H9 (cell line): Measurements from ENCODE around the gene GPC1. TPM values are rescaled to one million over a fixed set of nuclear protein-coding genes. Genes with fewer than 3 reads are reported as not detected.

Experiments used
- DNase-seq: peaks from one replicate; pipeline ENCODE4 v3.0.0-alpha.2; 2017
- H2AFZ ChIP-seq: one replicate; pipeline ENCODE4 v1.6.1; 2013; ENCODE audit warnings: mild to moderate bottlenecking, low read length, control low read depth, moderate library complexity
- H2AK5ac ChIP-seq: 2 replicates; pipeline ENCODE4 v1.6.1; 2013; ENCODE audit warnings: low read length, control low read depth, mixed read lengths; ENCODE audit not compliant: insufficient read length
- H2BK120ac ChIP-seq: one replicate; pipeline ENCODE4 v1.6.1; 2013; ENCODE audit warnings: low read depth, mild to moderate bottlenecking, low read length, control low read depth, inconsistent platforms; ENCODE audit not compliant: poor library complexity, severe bottlenecking
- H2BK12ac ChIP-seq: 2 replicates; pipeline ENCODE4 v1.6.1; 2013; ENCODE audit warnings: low read length, control low read depth, mixed read lengths, low read depth; ENCODE audit not compliant: insufficient read length
- H2BK15ac ChIP-seq: 2 replicates; pipeline ENCODE4 v1.6.1; 2013; ENCODE audit warnings: low read depth, low read length, control low read depth
- H2BK20ac ChIP-seq: one replicate; pipeline ENCODE4 v1.6.1; 2013; ENCODE audit warnings: low read depth, mild to moderate bottlenecking, low read length, control low read depth, inconsistent platforms; ENCODE audit not compliant: poor library complexity, severe bottlenecking
- H2BK5ac ChIP-seq: 2 replicates; pipeline ENCODE4 v1.6.1; 2013; ENCODE audit warnings: low read length, control low read depth, mixed read lengths; ENCODE audit not compliant: insufficient read length
- H3K14ac ChIP-seq: 2 replicates; pipeline ENCODE4 v1.6.1; 2013; ENCODE audit warnings: low read length, control low read depth; ENCODE audit not compliant: insufficient read depth
- H3K18ac ChIP-seq: 2 replicates; pipeline ENCODE4 v1.6.1; 2013; ENCODE audit warnings: low read depth, mild to moderate bottlenecking, mixed read lengths, low read length, control low read depth; ENCODE audit not compliant: insufficient read length
- H3K23ac ChIP-seq: 2 replicates; pipeline ENCODE4 v1.6.1; 2013; ENCODE audit warnings: low read length, control low read depth, mixed read lengths, low read depth; ENCODE audit not compliant: insufficient read length
- H3K23me2 ChIP-seq: 2 replicates; pipeline ENCODE4 v1.6.1; 2013; ENCODE audit warnings: low read depth, mild to moderate bottlenecking, mixed read lengths, low read length, control low read depth; ENCODE audit not compliant: insufficient read length, poor library complexity, severe bottlenecking
- H3K27ac ChIP-seq: 2 replicates; pipeline ENCODE4 v1.5.1; 2013; ENCODE audit warnings: low read length, control low read depth, mixed read lengths, low read depth; ENCODE audit not compliant: insufficient read length
- H3K27me3 ChIP-seq: 2 replicates; pipeline ENCODE4 v1.6.1; 2013; ENCODE audit warnings: low read length, control low read depth, inconsistent platforms; ENCODE audit not compliant: insufficient read depth
- H3K4ac ChIP-seq: 2 replicates; pipeline ENCODE4 v1.6.1; 2013; ENCODE audit warnings: low read depth, mild to moderate bottlenecking, control low read depth, inconsistent platforms, low read length, moderate library complexity
- H3K4me1 ChIP-seq: 2 replicates; pipeline ENCODE4 v1.6.1; 2013; ENCODE audit warnings: low read length, control low read depth, inconsistent platforms; ENCODE audit not compliant: insufficient read depth
- H3K4me2 ChIP-seq: 2 replicates; pipeline ENCODE4 v1.6.1; 2013; ENCODE audit warnings: low read length, control low read depth, mixed read lengths; ENCODE audit not compliant: insufficient read length, insufficient read depth
- H3K56ac ChIP-seq: 2 replicates; pipeline ENCODE4 v1.6.1; 2013; ENCODE audit warnings: low read depth, mild to moderate bottlenecking, mixed read lengths, low read length, control low read depth; ENCODE audit not compliant: insufficient read length
- H3K79me1 ChIP-seq: 2 replicates; pipeline ENCODE4 v1.6.1; 2013; ENCODE audit warnings: low read depth, mild to moderate bottlenecking, moderate library complexity, low read length, control low read depth, inconsistent platforms; ENCODE audit not compliant: insufficient read depth, poor library complexity, severe bottlenecking
- H3K79me2 ChIP-seq: 2 replicates; pipeline ENCODE4 v1.6.1; 2013; ENCODE audit warnings: low read length, control low read depth, inconsistent platforms; ENCODE audit not compliant: insufficient read depth
- H3K9ac ChIP-seq: 2 replicates; pipeline ENCODE4 v1.6.1; 2013; ENCODE audit warnings: low read length, control low read depth, mixed read lengths; ENCODE audit not compliant: insufficient read length; ENCODE audit errors: extremely low read depth
- H3K9me3 ChIP-seq: one replicate; pipeline ENCODE4 v1.6.1; 2013; ENCODE audit warnings: low read depth, low read length, inconsistent platforms; ENCODE audit not compliant: control insufficient read depth
- H3T11ph ChIP-seq: one replicate; pipeline ENCODE4 v1.6.1; 2013; ENCODE audit warnings: mild to moderate bottlenecking, low read length, control low read depth, inconsistent platforms
- H4K20me1 ChIP-seq: one replicate; pipeline ENCODE4 v1.6.1; 2013; ENCODE audit not compliant: control insufficient read depth, insufficient read length, insufficient read depth
- H4K5ac ChIP-seq: 2 replicates; pipeline ENCODE4 v1.6.1; 2013; ENCODE audit warnings: low read depth, mild to moderate bottlenecking, mixed read lengths, low read length, control low read depth; ENCODE audit not compliant: insufficient read length
- H4K8ac ChIP-seq: replicated peaks from 2 replicates; pipeline ENCODE4 v1.6.1; 2013; ENCODE audit warnings: low read length, control low read depth, mixed read lengths, low read depth; ENCODE audit not compliant: insufficient read length
- H4K91ac ChIP-seq: 2 replicates; pipeline ENCODE4 v1.6.1; 2013; ENCODE audit warnings: low read depth, mild to moderate bottlenecking, moderate library complexity, mixed read lengths, low read length, control low read depth; ENCODE audit not compliant: insufficient read length
- H3K27ac Mint-ChIP-seq, 3 experiments: 2 replicates in 2 of 3; 3 replicates in 1 of 3; pipeline ENCODE4 v1.8.0; 2020 to 2021; ENCODE audit warnings: mixed read lengths in 3 of 3, mild to moderate bottlenecking in 1 of 3, moderate library complexity in 1 of 3
- H3K27me3 Mint-ChIP-seq: 2 replicates; pipeline ENCODE4 v1.8.0; 2021; ENCODE audit warnings: low read depth, mild to moderate bottlenecking, moderate library complexity, mixed read lengths
- H3K36me3 Mint-ChIP-seq, 3 experiments: 2 replicates in 2 of 3; 3 replicates in 1 of 3; pipeline ENCODE4 v1.8.0; 2020 to 2021; ENCODE audit warnings: low read depth in 3 of 3, mixed read lengths in 3 of 3; ENCODE audit not compliant: insufficient read depth in 1 of 3
- H3K4me1 Mint-ChIP-seq, 2 experiments: 2 replicates each; pipeline ENCODE4 v1.8.0; 2020; ENCODE audit warnings: mixed read lengths in 2 of 2
- H3K4me3 Mint-ChIP-seq, 2 experiments: 2 replicates in 1 of 2; 3 replicates in 1 of 2; pipeline ENCODE4 v1.8.0; 2020 to 2021; ENCODE audit warnings: mild to moderate bottlenecking in 2 of 2, mixed read lengths in 2 of 2, moderate library complexity in 1 of 2
- H3K9me3 Mint-ChIP-seq, 2 experiments: 2 replicates in 1 of 2; 3 replicates in 1 of 2; pipeline ENCODE4 v1.8.0; 2020; ENCODE audit warnings: mild to moderate bottlenecking in 2 of 2, mixed read lengths in 2 of 2, moderate library complexity in 1 of 2
- WGBS: extraction: QIAGEN DNeasy Blood & Tissue Kit; methylation state at CpG from one replicate; pipeline ENCODE4 v1.1.7; 2013; ENCODE audit warnings: missing lambda C conversion rate, low lambda C conversion rate, mixed read lengths; ENCODE audit not compliant: insufficient read length; ENCODE audit errors: extremely low coverage; 5-methylcytosine and 5-hydroxymethylcytosine counted together
- total RNA-seq: library from RNA; stranded (reverse); gene quantifications from 2 replicates; pipeline ENCODE4 v1.2.1, GENCODE V29; 2021
- TF ChIP-seq, protein P1 (sequence below): fragments of 200-600 bp; sonication (generic); conservative IDR thresholded peaks from 3 replicates; pipeline ENCODE4 v1.8.0; 2021; ENCODE audit warnings: antibody characterized with exemption, mild to moderate bottlenecking

GPC1 gene
- total RNA-seq, 1 experiment from 2014 or later = 39.4 TPM

DNA sequence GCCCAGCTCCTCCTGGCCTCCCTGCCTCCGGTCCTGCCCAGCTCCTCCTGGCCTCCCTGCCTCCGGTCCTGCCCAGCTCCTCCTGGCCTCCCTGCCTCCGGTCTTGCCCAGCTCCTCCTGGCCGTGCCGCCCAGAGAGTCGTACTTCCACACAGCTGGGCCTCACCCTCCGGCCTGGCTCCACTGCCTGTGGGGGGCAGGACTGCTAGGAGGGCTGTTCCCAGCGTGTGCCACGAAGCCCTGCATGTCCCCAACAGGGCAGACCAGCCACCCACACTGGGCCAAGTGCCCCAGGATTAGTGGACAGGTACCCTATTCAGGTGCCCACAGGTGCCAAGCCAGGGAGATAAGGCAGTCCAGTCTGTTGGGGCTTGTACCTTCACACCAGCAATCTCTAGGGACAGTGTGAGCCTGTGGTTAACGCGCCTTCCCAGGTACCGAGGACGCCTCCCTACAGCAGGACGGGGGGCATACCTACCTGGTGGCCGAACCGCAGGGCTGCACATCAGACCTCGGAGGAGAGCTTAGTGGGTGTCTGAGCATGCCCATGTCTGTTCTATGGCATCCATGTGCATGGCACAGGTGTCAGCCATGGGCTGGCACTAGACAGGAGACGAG, 5.3 kb downstream of the GPC1 start:
- Histone ChIP-seq H3K27me3 (peaks cover 13% of the 10 kb centered on the region; the same call in 1 of the 2 replicates), H3K14ac (no peak overlapping the region), H2AFZ (no peak overlapping the region), H3K4me2 (no peak overlapping the region), H3K79me2 (no peaks in the 10 kb centered on the region; the same call in 1 of the 2 replicates), H3K4me1 (no peaks in the 10 kb centered on the region; the same call in 1 of the 2 replicates), H2BK15ac (no peak overlapping the region), H3K4ac (no peak overlapping the region), H4K91ac (no peak overlapping the region), H4K8ac (no peak overlapping the region), H3K27ac (no peak overlapping the region), H2BK120ac (no peak overlapping the region), H3K9me3 (no peaks in the 10 kb centered on the region), H3T11ph (no peak overlapping the region), H4K5ac (no peak overlapping the region), H4K20me1 (no peaks in the 10 kb centered on the region), H3K9ac (no peak overlapping the region), H2BK20ac (no peak overlapping the region), H3K18ac (no peak overlapping the region), H3K23ac (no peak overlapping the region), H2BK12ac (no peak overlapping the region), H3K56ac (no peak overlapping the region), H3K23me2 (peaks cover 3% of the 10 kb centered on the region), H2AK5ac (no peak overlapping the region), H3K79me1 (no peaks in the 10 kb centered on the region), H2BK5ac (no peak overlapping the region)
- Mint-ChIP-seq H3K4me3 (no peak overlapping the region), H3K36me3 (peaks cover 0 to 5% (median 1%) of the 10 kb centered on the region in 3 experiments; a peak in 2 of 7 replicates), H3K9me3 (no peaks in the 10 kb centered on the region), H3K4me1 (peaks cover 4 to 11% of the 10 kb centered on the region in 2 experiments), H3K27ac (no peak overlapping the region), H3K27me3 (peaks cover 21% of the 10 kb centered on the region)
- WGBS = no CpG with 5 or more reads among the region's 18 CpGs
- TF ChIP-seq, protein P1, sequence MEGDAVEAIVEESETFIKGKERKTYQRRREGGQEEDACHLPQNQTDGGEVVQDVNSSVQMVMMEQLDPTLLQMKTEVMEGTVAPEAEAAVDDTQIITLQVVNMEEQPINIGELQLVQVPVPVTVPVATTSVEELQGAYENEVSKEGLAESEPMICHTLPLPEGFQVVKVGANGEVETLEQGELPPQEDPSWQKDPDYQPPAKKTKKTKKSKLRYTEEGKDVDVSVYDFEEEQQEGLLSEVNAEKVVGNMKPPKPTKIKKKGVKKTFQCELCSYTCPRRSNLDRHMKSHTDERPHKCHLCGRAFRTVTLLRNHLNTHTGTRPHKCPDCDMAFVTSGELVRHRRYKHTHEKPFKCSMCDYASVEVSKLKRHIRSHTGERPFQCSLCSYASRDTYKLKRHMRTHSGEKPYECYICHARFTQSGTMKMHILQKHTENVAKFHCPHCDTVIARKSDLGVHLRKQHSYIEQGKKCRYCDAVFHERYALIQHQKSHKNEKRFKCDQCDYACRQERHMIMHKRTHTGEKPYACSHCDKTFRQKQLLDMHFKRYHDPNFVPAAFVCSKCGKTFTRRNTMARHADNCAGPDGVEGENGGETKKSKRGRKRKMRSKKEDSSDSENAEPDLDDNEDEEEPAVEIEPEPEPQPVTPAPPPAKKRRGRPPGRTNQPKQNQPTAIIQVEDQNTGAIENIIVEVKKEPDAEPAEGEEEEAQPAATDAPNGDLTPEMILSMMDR = no peak
- no peak for DNase-seq
